Activated T-cell treated with anti-CD3 and anti-CD28 coated beads, Interleukin-2, amount 50 U/mL, for 72 hours (primary cell): Measurements from ENCODE around the gene EPN2. TPM values are rescaled to one million over a fixed set of nuclear protein-coding genes. Genes with fewer than 3 reads are reported as not detected.
A peak's percentile ranks its signal among the peaks of the same experiment; 100 is the strongest.

Experiments
- ATAC-seq, 2 donors: fragments of 150-1000 bp; cut with Tn5 transposase; replicated peaks in 1 of 2; 2 replicates each; pipeline ENCODE4 v1.10.0; 2021; ENCODE audit warnings: moderate library complexity in 2 of 2, mild to moderate bottlenecking in 1 of 2
- DNase-seq, 2 donors: peaks; one replicate each; pipeline ENCODE4 v3.0.0; 2021 to 2022; ENCODE audit warnings: mixed read lengths in 1 of 2
- H3K27ac Mint-ChIP-seq: one replicate; pipeline ENCODE4 v1.8.0; 2022; ENCODE audit warnings: mild to moderate bottlenecking, moderate library complexity, mixed read lengths
- H3K27me3 Mint-ChIP-seq: one replicate; pipeline ENCODE4 v1.8.0; 2022; ENCODE audit warnings: low read depth, mixed read lengths
- H3K36me3 Mint-ChIP-seq, 2 donors: one replicate each; pipeline ENCODE4 v1.8.0; 2022; ENCODE audit warnings: mixed read lengths in 2 of 2, mild to moderate bottlenecking in 1 of 2; ENCODE audit not compliant: insufficient read depth in 2 of 2
- H3K4me1 Mint-ChIP-seq: one replicate; pipeline ENCODE4 v1.8.0; 2022; ENCODE audit warnings: low read depth, mixed read lengths
- H3K4me3 Mint-ChIP-seq, 2 donors: one replicate each; pipeline ENCODE4 v1.8.0; 2022; ENCODE audit warnings: mild to moderate bottlenecking in 2 of 2, mixed read lengths in 2 of 2, moderate library complexity in 2 of 2
- H3K9me3 Mint-ChIP-seq, 2 donors: one replicate each; pipeline ENCODE4 v1.8.0; 2022; ENCODE audit warnings: mixed read lengths in 2 of 2
- total RNA-seq, 2 donors: library from RNA; stranded (reverse); gene quantifications; one replicate each; pipeline ENCODE4 v1.2.3, GENCODE V29; 2022

The EPN2 gene
- total RNA-seq, 2 donors from 2014 or later: 5.3 to 9.0 TPM

DNA sequence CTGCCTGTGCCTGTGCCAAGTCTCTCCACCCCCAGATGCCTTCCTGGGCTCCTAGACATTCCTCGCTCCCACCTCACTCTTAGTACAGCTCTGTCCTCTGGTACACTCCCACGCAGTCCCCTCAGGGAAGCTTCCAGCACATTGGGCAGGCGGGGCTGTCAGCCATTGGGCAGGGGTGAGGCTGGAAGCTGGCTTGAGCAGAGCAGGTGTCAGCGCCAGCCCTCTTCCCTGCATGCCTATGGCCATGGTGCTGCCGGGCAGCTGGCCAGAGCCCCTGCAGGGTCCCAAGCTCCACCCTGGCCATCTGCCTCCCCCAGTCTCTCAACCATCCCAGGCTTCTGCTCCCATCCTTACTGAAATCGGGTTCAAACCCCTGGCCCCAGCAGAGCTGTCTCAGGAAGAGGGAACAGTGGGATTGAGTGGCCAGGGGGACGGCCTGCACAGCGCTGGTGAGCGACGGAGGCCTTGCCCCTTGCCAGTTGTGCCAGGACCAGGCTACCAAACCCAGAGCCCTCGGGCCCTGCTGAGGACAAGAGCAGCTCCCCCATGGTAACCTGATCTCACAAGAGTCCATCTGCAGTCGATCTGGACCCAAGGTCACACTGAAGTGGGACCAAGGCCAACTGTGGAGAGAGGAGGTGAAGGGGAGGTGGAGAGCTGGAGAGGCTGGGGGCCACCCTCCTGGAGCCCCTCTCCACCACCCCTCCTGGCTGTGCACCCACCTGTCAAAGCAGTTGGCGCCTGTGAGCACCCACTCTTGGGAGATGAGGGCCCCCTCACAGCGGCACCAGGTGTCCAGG is 127.7 kb downstream of the EPN2 start:
- Mint-ChIP-seq H3K36me3 (no peaks in the 10 kb centered on the region), H3K27me3 (peaks cover 6% of the 10 kb centered on the region), H3K4me1 (peaks cover 12% of the 10 kb centered on the region), H3K4me3 (no peak overlapping the region), H3K9me3 (no peaks in the 10 kb centered on the region), H3K27ac (no peak overlapping the region)
- no peak for ATAC-seq
- DNase-seq: no peak

DNA sequence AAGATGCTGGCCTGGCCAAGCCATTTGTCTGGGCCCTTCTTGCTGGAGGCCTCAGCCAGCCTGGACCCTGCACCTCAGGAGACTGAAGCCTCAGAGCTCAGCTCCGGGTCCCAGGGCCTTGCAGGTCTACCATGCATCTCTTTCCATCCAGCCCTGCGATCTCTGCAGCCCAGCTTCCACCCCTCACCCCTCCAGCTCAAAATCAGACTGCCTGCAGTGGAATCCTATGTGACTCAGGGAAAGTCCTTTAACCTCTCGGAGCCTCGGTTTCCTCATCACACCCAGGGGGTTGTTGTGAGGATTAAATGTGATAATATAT is 128.3 kb downstream of the EPN2 start:
- Mint-ChIP-seq H3K36me3 (no peaks in the 10 kb centered on the region), H3K4me3 (no peak overlapping the region), H3K9me3 (no peaks in the 10 kb centered on the region), H3K4me1 (peaks cover 17% of the 10 kb centered on the region), H3K27ac (no peak overlapping the region), H3K27me3 (peaks cover 6% of the 10 kb centered on the region)
- ATAC-seq (no peak), DNase-seq (no peak)

DNA sequence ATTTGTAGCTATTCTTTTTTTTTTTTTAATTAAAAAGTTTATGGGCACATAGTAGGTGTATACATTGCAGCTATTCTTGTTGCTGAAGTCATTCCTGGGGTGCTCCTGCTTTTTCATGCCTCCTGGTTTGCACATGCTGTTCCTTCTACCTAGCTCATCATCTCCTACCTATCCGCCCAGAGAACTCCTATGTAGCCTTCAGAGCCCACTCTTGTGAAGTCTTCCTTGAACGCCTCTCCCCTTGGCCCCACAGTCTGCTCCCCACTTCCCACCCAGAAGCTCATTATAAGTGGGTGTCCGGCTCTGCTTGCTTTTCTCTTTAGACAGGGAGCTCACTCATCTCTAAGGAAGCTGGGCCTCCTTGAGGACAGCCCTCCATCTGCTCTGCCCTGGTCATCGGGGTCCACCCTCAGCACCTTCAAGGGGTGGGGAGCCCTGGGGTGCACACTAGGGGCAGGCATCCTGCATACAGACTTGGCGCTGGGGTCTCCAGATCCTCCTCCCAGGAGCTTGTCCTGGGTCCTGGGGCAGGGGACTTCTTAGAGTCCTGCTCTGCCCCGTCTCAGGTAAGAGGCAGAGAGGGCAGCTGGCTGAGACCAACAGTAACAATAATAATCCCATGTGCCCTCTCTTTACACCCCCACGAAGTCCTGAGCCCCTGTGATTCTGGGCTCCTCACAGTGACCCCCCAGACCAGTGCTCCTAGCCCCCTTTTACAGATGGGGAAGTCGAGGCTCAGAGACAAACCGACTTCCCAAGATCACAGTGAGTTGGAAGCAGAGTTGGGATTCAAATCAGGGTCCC is 128.9 kb downstream of the EPN2 start:
- DNase-seq: no peak
- Mint-ChIP-seq H3K27ac (no peak overlapping the region), H3K36me3 (no peaks in the 10 kb centered on the region), H3K4me1 (peaks cover 23% of the 10 kb centered on the region), H3K9me3 (no peaks in the 10 kb centered on the region), H3K27me3 (peaks cover 6% of the 10 kb centered on the region), H3K4me3 (no peak overlapping the region)
- ATAC-seq: no peak

DNA sequence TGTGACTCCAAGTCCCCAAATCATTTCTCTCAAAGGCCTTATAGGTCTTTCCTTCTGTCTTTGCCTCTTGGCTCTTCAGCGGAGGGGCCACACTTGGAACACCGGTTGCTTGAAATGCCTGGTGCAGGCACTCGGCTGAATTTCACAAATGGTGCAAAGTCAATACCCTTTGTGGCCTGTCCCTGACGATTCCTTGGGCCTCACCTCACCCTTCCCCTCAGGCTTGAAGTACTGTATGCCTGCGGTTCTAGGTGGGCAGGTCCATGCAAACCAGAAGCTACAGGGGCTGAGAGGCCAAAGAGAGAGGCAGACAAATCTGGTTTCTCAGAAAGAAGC is 129.4 kb downstream of the EPN2 start:
- Mint-ChIP-seq H3K27me3 (no peaks in the 10 kb centered on the region), H3K4me1 (peaks cover 22% of the 10 kb centered on the region), H3K4me3 (no peak overlapping the region), H3K9me3 (no peaks in the 10 kb centered on the region), H3K27ac (no peak overlapping the region), H3K36me3 (no peaks in the 10 kb centered on the region)
- ATAC-seq: no peak
- no peak for DNase-seq

DNA sequence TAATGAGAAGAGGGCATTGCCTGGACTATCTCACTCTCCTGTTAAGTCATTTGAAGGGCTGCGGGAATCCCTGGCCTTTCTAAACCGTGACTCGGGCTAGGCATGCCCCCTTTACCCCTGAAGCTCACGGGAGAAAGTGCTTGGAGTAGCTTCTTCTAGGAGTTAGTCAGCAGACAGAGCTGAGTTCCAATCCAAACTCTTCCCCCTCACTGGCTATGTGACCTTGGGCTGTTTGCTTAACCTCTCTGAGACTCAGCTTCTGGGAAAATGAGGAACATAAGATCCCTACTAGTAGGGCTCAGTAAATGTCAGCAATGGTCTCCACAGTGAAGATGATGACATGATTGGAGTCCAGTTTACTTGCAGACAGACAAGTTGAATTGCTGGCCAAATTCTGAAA is 131.1 kb downstream of the EPN2 start:
- ATAC-seq (no peak), DNase-seq (no peak)
- peaks cover 17% of the 10 kb centered on the region for H3K4me1 Mint-ChIP-seq
- H3K27ac Mint-ChIP-seq: no peak overlapping the region
- no peaks in the 10 kb centered on the region for H3K36me3 Mint-ChIP-seq
- H3K4me3 Mint-ChIP-seq: no peak overlapping the region
- no peaks in the 10 kb centered on the region for H3K9me3 Mint-ChIP-seq
- H3K27me3 Mint-ChIP-seq: no peaks in the 10 kb centered on the region

DNA sequence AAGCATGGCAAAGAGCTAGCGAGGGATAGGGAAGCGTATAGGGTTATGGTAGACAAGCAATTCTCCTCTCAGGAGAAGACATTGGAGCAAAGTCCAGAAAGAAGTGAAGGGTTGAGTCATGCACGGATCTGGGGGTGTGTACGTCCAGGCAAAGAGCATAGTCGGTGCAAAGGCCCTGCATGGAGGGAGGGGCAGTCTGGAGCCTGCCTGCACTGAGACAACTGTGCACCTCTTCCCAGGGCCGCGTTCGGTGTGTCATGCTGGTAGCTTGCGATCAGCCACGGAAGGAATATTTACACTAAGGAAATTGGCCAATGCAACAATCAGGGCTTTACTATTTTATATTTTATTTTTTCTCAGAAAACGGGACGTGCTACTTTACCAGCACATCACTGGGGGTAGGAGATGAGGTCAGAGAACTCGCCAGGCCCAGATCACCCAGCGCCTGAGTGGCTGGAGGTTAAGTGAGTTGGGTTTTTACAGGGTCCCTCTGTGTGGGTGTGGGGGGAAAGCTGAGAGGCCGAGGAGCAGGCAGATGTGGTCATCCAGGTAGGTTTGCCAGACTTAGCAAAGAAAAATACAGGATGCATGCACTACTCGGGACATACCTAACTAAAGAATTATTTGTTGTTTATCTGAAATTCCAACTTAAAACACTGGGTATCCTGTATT is 132.1 kb downstream of the EPN2 start:
- Mint-ChIP-seq H3K4me1 (peaks cover 22% of the 10 kb centered on the region), H3K4me3 (no peak overlapping the region), H3K36me3 (no peaks in the 10 kb centered on the region), H3K27me3 (no peaks in the 10 kb centered on the region), H3K27ac (no peak overlapping the region), H3K9me3 (no peaks in the 10 kb centered on the region)
- DNase-seq (no peak), ATAC-seq (no peak)

DNA sequence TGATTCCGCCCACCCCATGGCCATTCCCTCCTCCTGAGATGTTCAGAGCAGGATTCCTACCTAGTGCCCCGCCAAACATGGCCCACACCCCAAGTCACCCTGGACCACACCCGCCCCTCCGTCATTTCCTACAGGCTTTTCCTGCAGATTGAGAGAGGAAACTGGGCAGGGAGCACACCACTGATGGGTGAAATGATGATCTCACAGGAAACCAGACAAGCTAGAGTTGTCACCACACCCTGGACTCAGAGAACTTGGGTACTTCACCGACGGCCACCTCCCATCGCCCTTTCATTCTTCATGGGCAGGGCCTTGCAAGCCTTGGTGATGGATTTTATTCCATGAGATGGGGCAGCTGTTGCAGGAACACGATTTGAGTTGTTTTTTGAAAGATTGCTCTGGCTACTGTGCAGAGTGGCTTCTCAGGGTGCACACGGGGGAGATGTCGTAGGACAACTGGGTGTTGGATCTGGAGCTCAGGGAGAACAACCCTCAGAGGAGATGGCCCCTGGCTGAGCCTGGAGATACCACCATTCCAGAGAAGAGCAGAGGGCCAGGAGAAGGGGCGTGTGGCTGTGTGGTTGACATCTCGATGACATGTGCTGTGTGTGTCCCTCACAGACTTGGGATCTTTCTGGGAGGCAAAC is 132.8 kb downstream of the EPN2 start:
- peaks cover 22% of the 10 kb centered on the region for H3K4me1 Mint-ChIP-seq
- no peaks in the 10 kb centered on the region for H3K9me3 Mint-ChIP-seq
- H3K36me3 Mint-ChIP-seq: no peaks in the 10 kb centered on the region
- DNase-seq (no peak), ATAC-seq (peak in 1 of 2 donors; percentile 66)
- no peaks in the 10 kb centered on the region for H3K27me3 Mint-ChIP-seq
- H3K27ac Mint-ChIP-seq: peak overlapping the region; percentile 32
- peak overlapping the region; percentile 42 to 68 for H3K4me3 Mint-ChIP-seq

DNA sequence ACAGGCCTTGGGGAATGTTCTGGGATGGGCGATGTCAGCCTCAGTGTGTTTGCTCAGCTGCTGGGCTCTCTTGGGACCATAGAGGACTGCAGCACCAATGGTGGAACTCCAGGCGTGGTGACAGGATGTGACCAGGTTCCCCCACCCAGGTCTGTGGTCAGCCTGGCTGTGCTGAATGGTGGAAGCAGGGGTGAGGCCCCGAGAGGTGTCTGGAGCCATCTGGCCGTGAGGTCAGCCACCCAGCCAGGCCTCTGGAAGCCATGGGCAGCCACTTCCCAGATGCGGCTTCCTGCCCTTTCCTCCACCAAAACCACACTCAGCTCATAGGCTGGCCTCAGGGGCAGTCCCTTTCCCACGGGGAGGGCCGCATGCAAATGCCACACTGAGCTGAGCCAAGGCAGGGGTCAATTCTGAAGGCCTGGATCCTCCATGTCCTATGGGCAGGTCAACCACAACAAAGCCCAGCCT is 133.4 kb downstream of the EPN2 start:
- ATAC-seq: peak; percentile 25 to 47
- Mint-ChIP-seq H3K9me3 (no peaks in the 10 kb centered on the region), H3K27ac (no peak overlapping the region), H3K4me3 (peak overlapping the region; percentile 42 to 68), H3K36me3 (no peaks in the 10 kb centered on the region), H3K4me1 (peaks cover 22% of the 10 kb centered on the region), H3K27me3 (no peaks in the 10 kb centered on the region)
- DNase-seq: no peak

DNA sequence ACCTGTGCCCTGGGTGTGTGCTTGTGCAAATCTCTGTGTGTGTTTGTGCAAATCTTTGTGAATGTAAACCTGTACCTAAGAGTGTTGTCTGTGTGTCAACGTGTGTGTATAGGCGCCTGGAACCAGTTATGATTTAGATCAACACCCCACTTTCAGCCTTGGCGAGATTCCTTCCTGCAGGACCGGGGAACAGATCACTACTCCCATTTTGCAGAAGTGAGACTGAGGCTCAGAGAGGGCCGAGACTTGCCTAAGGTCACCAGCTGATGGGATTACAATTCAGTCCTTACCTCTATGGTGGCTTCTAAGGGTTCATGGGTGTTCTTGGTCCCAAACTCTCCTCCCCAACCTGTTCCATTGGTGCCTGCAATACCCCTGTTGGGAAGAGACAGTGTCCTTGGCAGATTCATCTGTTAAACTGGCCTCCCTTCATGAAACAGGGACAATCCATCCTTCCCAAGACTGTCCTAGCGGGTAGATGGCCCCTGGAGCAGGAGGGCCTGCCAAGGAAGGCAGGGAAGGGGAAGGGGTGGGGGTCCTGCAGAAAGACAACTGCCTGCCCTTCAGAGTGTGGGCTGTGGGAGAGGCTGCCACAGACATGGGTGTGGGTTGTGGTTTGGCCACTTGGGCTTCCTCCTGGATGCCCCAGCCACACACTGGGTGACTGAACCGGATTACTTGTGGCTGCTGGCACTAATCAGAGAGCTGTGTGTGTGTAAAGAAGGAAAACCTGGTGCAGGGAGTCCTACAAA is 134.3 kb downstream of the EPN2 start:
- no peaks in the 10 kb centered on the region for H3K9me3 Mint-ChIP-seq
- ATAC-seq (no peak), DNase-seq (no peak)
- no peak overlapping the region for H3K27ac Mint-ChIP-seq
- no peaks in the 10 kb centered on the region for H3K36me3 Mint-ChIP-seq
- no peak overlapping the region for H3K4me3 Mint-ChIP-seq
- H3K27me3 Mint-ChIP-seq: no peaks in the 10 kb centered on the region
- H3K4me1 Mint-ChIP-seq: peaks cover 28% of the 10 kb centered on the region

DNA sequence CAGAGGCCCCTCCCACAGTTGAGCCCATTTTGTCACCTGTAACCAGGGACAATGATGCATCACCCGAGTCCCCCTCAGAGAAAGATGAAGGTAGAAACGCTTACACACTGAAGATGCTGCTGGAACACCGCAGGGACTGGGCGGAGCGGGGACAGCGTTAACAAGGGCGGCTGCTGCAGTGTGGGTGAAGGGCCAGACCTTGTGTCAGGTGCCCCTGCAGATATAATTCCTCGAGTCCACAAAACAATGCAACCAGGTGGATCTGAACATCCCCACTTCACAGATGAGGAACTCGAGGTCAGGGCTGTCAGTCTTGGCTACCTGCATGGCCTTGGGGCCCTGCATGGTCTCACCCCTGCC is 134.8 kb downstream of the EPN2 start:
- ATAC-seq (no peak), DNase-seq (no peak)
- Mint-ChIP-seq H3K27ac (no peak overlapping the region), H3K4me3 (no peak overlapping the region), H3K36me3 (no peaks in the 10 kb centered on the region), H3K27me3 (no peaks in the 10 kb centered on the region), H3K4me1 (peaks cover 33% of the 10 kb centered on the region), H3K9me3 (no peaks in the 10 kb centered on the region)

DNA sequence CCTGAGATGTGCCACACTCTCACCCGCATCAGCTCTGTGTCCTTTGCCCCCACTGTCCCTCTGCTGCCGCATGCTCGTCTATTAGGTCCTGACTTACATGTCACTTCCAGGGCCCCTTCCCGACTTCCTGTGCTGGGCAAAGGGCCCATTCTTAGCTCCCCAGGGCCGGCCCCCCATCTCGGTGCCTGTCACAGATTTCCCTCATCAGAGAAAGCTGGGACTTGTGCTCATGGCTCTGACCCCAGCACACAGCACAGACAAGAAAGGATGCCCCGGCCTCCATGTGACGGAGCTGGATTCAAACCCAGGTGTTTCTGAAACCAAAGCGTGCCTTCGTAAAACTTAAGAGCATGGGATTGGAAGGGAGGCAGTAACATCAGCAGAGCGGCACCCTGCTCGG is 135.3 kb downstream of the EPN2 start:
- H3K36me3 Mint-ChIP-seq: no peaks in the 10 kb centered on the region
- H3K4me3 Mint-ChIP-seq: no peak overlapping the region
- H3K27ac Mint-ChIP-seq: no peak overlapping the region
- no peaks in the 10 kb centered on the region for H3K27me3 Mint-ChIP-seq
- peaks cover 37% of the 10 kb centered on the region for H3K4me1 Mint-ChIP-seq
- DNase-seq (no peak), ATAC-seq (no peak)
- no peaks in the 10 kb centered on the region for H3K9me3 Mint-ChIP-seq

DNA sequence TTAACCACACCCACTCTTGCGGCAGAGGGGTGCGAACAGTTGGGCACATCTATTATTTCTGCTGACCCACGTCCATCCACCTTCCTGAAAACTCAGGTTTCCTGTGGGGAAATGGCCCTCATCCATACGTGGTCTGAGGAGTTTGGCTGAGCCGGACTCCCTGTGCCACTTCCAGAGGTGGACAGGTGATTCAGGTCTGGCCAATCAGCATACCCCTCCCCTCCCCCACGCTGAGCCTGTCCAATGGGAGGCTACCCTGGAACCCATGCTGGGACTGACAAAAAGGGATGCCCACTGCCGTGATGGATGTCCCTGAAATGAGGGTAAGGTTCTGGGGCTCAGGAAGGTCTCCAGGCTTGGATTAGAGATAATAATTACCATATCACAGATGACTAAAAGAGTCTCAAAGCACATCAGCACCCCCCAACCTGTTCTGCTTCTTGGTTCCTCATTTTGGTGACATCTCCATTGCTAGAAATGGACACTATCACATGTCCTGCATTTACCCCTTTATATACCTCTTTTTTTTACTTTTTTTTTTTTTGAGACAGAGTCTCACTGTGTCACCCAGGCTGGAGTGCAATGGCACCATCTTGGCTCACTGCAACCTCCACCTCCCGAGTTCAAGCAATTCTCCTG is 135.8 kb downstream of the EPN2 start:
- ATAC-seq (no peak), DNase-seq (no peak)
- Mint-ChIP-seq H3K27ac (no peak overlapping the region), H3K27me3 (no peaks in the 10 kb centered on the region), H3K4me3 (no peak overlapping the region), H3K36me3 (no peaks in the 10 kb centered on the region), H3K9me3 (no peaks in the 10 kb centered on the region), H3K4me1 (peaks cover 37% of the 10 kb centered on the region)
